GM10266 (cell line): ENCODE results near the gene CCL3.

Experiments used
- DNase-seq: peaks from one replicate; pipeline ENCODE4 v3.0.0; 2012; ENCODE audit errors: extremely low spot score
- TF ChIP-seq, protein P1 (sequence below): IDR thresholded peaks from 2 replicates; pipeline ENCODE4 v1.5.1; 2012; ENCODE audit warnings: mild to moderate bottlenecking, low read depth; ENCODE audit not compliant: control insufficient read depth, insufficient read depth; ENCODE audit errors: missing control alignments

CCL3 gene

DNA sequence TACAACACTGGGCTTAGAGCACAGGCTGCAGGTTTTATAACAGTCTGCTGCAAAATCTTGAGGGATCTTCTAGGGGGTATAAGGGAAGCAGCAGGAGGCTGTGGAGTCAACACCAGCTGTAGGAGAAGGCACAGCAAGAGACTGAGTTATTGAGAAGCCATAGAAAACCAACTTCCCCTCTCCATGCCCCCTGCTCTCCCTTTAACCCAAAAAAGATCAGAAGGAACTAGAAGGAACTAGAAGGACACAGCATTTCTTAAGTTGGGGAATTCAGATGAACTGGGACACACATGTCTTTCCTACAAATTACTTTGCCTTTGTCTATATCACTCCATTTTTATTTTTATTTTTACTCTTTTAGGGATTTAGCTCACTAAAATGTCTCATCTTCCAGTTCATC is 32.0 kb downstream of the CCL3 start:
- TF ChIP-seq, protein P1, sequence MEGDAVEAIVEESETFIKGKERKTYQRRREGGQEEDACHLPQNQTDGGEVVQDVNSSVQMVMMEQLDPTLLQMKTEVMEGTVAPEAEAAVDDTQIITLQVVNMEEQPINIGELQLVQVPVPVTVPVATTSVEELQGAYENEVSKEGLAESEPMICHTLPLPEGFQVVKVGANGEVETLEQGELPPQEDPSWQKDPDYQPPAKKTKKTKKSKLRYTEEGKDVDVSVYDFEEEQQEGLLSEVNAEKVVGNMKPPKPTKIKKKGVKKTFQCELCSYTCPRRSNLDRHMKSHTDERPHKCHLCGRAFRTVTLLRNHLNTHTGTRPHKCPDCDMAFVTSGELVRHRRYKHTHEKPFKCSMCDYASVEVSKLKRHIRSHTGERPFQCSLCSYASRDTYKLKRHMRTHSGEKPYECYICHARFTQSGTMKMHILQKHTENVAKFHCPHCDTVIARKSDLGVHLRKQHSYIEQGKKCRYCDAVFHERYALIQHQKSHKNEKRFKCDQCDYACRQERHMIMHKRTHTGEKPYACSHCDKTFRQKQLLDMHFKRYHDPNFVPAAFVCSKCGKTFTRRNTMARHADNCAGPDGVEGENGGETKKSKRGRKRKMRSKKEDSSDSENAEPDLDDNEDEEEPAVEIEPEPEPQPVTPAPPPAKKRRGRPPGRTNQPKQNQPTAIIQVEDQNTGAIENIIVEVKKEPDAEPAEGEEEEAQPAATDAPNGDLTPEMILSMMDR, result no peak
- DNase-seq, result no peak

DNA sequence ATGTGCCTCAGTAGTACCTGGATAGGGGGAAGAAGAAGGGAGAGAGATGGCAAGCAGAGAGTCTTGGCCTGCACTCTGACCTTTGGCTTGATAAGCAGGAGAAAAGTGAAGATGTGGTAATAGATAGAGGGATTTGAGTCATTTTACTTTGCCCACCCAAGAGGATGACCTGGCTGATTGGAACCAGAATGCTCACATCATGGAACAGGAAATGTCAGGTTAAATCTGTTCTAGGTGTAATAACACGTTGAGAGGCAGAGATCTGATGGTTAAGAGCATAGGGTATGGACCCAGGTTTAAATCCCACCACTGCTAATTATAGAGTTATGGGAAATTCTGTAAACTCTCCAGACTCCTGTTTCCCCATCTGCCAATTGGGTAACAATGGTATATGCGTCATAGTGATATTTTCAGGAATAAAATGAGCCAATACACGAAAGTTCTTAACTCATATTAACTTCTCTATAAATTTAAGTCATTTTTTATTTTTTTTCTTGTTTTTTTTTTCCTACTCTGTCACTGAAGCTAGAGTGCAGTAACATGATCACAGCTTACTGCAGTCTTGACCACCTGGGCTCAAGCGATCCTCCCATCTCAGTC is 33.9 kb downstream of the CCL3 start:
- TF ChIP-seq, protein P1, result no peak
- no peak for DNase-seq

DNA sequence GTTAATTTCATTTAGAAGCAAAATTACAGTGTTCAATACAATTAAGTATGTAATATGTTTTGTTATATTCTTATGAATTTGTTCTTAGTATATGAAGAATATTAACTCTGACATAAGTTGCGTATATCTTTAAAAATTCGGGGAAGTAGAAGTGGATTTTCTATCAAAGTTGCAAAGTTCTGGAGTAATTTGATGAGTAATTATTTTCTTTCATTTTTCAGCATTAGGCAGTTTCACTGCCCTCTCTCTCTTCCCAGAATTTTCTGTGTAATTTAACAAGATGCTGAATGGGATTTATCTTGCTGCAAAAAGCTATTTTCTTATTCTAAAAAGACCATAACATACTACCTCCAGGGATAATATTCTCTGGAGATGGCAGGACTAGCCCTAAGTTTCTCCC is 34.8 kb downstream of the CCL3 start:
- TF ChIP-seq, protein P1, result no peak

DNA sequence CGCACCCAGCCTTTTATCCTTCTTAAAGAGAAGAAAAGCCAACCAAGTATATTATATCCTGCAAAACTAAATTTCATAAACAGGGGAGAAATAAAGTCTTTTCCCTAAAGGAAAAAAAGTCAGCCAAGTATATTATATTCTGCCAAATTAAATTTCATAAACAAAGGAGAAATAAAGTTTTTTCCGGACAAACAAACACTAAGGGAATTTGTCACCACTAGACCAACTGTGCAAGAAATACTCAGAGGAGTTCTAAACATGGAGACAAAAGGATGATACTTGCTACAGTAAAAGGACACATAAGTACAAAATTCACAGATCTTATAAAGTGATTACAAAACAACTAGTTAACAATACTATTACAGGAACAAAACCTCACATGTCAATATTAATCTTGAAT is 40.3 kb downstream of the CCL3 start:
- DNase-seq, result no peak
- TF ChIP-seq, protein P1, result no peak

More for the DNA sequence above, 34.8 kb downstream of the CCL3 start:
- no peak for DNase-seq

DNA sequence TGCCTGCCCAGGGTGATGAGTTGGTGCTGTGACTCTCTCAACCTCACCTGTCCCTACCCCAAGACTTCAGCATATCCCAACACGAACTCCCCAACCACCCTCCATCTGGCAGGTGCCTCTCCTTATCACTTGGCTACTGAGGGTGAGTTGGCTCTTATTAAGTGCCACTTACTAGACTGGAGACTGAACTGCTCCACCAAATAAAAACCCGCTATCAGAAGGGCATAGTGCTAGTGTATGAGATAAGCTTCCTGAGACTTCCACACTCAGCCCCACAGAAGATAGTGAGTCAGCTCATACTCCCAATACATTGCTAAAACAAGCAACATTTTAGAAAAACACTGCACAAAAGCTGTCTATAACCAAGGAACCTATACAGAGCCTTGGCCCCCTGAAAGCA is 41.9 kb downstream of the CCL3 start:
- TF ChIP-seq, protein P1, result no peak
- DNase-seq, result no peak
